Upper lobe of right lung (tissue), 1 donor: Measurements from ENCODE around the gene KHNYN. TPM values are rescaled to one million over a fixed set of nuclear protein-coding genes. Genes with fewer than 3 reads are reported as not detected.

Source experiments
- ATAC-seq: fragments of 200-7000 bp; cut with Tn5 transposase; one replicate; pipeline ENCODE4 v1.9.1; 2020; ENCODE audit warnings: mild to moderate bottlenecking, moderate library complexity
- DNase-seq: peaks from one replicate; pipeline ENCODE4 v3.0.0-alpha.2; 2020
- H3K27ac ChIP-seq: fragments of 200-600 bp; one replicate; pipeline ENCODE4 v1.8.0; 2022
- H3K27me3 ChIP-seq: fragments of 200-600 bp; one replicate; pipeline ENCODE4 v1.8.0; 2022; ENCODE audit warnings: mild to moderate bottlenecking
- H3K36me3 ChIP-seq: fragments of 200-600 bp; one replicate; pipeline ENCODE4 v1.8.0; 2022
- H3K4me1 ChIP-seq: fragments of 200-600 bp; one replicate; pipeline ENCODE4 v1.8.0; 2022
- H3K4me3 ChIP-seq: fragments of 200-600 bp; one replicate; pipeline ENCODE4 v1.8.0; 2022; ENCODE audit warnings: mild to moderate bottlenecking
- H3K9me3 ChIP-seq: fragments of 200-600 bp; one replicate; pipeline ENCODE4 v1.8.0; 2022
- CTCF ChIP-seq: fragments of 200-600 bp; IDR thresholded peaks from one replicate; pipeline ENCODE4 v1.8.0; 2022; ENCODE audit warnings: antibody characterized with exemption
- intact Hi-C: fragments of 100-400 bp; cut with DNase I; formaldehyde crosslinking; loops from one replicate; pipeline ENCODE4 v1.11.0; 2022
- total RNA-seq: library from RNA; stranded (reverse); fragmentation: NEBNext Ultra II Directional; extraction: Animal tissue kit (Norgen Biotek cat#: 25700); gene quantifications from one replicate; pipeline ENCODE4 v1.2.1, GENCODE V29; 2021
- donor health status: DM: no; HTN: yes; CAD: no; lungs with severe emphysema.

Gene KHNYN
- total RNA-seq, 1 donor from 2014 or later: 56.2 TPM

- Histone ChIP-seq H3K36me3 (peaks cover 90% of the 10 kb centered on the region), H3K9me3 (no peaks in the 10 kb centered on the region), H3K27ac (peak overlapping the region; percentile 24), H3K4me1 (peaks cover 45% of the 10 kb centered on the region), H3K4me3 (no peak overlapping the region), H3K27me3 (no peaks in the 10 kb centered on the region)
- DNase-seq (no peak), ATAC-seq (no peak)
- TF ChIP-seq CTCF: no peak
- intact Hi-C loops: no loop called here
Measured at GRCh38 chr14:24435998-24436354, 6.2 kb downstream of the KHNYN start.

- intact Hi-C loops: no loop called here
Measured at GRCh38 chr14:24436355-24437019, 6.7 kb downstream of the KHNYN start.

GRCh38 chr14:24437020-24437735 is 7.4 kb downstream of the KHNYN start:
- Histone ChIP-seq H3K4me3 (no peak overlapping the region), H3K4me1 (peaks cover 38% of the 10 kb centered on the region), H3K36me3 (peaks cover 86% of the 10 kb centered on the region)

More at GRCh38 chr14:24436355-24437019, 6.7 kb downstream of the KHNYN start:
- H3K9me3 ChIP-seq: no peaks in the 10 kb centered on the region
- DNase-seq: no peak
- peak overlapping the region; percentile 24 for H3K27ac ChIP-seq
- H3K27me3 ChIP-seq: no peaks in the 10 kb centered on the region
- H3K4me1 ChIP-seq: peaks cover 42% of the 10 kb centered on the region
- peak; percentile 67 for ATAC-seq
- H3K4me3 ChIP-seq: no peak overlapping the region
- peak; percentile 81 for TF ChIP-seq CTCF
- peaks cover 90% of the 10 kb centered on the region for H3K36me3 ChIP-seq

GRCh38 chr14:24437736-24438067 is 7.9 kb downstream of the KHNYN start:
- Histone ChIP-seq H3K4me3 (no peak overlapping the region), H3K36me3 (peaks cover 81% of the 10 kb centered on the region), H3K27ac (peak overlapping the region; percentile 65), H3K9me3 (no peaks in the 10 kb centered on the region), H3K4me1 (peaks cover 33% of the 10 kb centered on the region), H3K27me3 (no peaks in the 10 kb centered on the region)
- intact Hi-C loops: no loop called here
- ATAC-seq: no peak
- no peak for DNase-seq
- TF ChIP-seq CTCF: no peak

More at GRCh38 chr14:24437020-24437735, 7.4 kb downstream of the KHNYN start:
- intact Hi-C loops: no loop called here
- no peaks in the 10 kb centered on the region for H3K9me3 ChIP-seq
- ATAC-seq: no peak
- DNase-seq: no peak
- no peak for TF ChIP-seq CTCF
- H3K27ac ChIP-seq: peak overlapping the region; percentile 65
- H3K27me3 ChIP-seq: no peaks in the 10 kb centered on the region

GRCh38 chr14:24438223-24439097 is 8.7 kb downstream of the KHNYN start:
- no peaks in the 10 kb centered on the region for H3K27me3 ChIP-seq
- no peak overlapping the region for H3K27ac ChIP-seq
- intact Hi-C loops: no loop called here
- ATAC-seq (no peak), DNase-seq (no peak)
- H3K4me1 ChIP-seq: peaks cover 34% of the 10 kb centered on the region
- no peak overlapping the region for H3K4me3 ChIP-seq
- no peaks in the 10 kb centered on the region for H3K9me3 ChIP-seq
- peaks cover 74% of the 10 kb centered on the region for H3K36me3 ChIP-seq
- TF ChIP-seq CTCF: no peak
